ENCODE data around the gene HS6ST1. TPM values are rescaled to one million over a fixed set of nuclear protein-coding genes. Genes with fewer than 3 reads are reported as not detected.
A peak's percentile ranks its signal among the peaks of the same experiment; 100 is the strongest.

Gene HS6ST1
- total RNA-seq, 1 experiment from 2014 or later, result 22.0 TPM

GRCh38 chr2:128321784-128322714, 3.4 kb upstream of the HS6ST1 start:
- in situ Hi-C loops (cut with HindIII; ENCODE audit: low pct_unique_long_range_greater_than_20kb, low sequenced_read_pairs) (no loop called here), intact Hi-C loops (cut with micrococcal nuclease; ENCODE audit: unreplicated experiment) (no loop called here)
- peak; percentile 75 for ATAC-seq
- no TSS peak for BruUV-seq (replicated peaks)
- Histone ChIP-seq H3K27me3 (ENCODE audit: control insufficient read depth, insufficient read depth, low read length) (no peaks in the 10 kb centered on the region), H3K9me3 (ENCODE audit: control insufficient read depth, insufficient read depth, low read depth, low read length) (no peaks in the 10 kb centered on the region), H3K27ac (ENCODE audit: low read length) (peak overlapping the region; percentile 57), H3K4me1 (ENCODE audit: control insufficient read depth, insufficient read depth, low read length) (peaks cover 7% of the 10 kb centered on the region; the same call in 1 of the 2 replicates), H3K4me3 (ENCODE audit: low read depth in 2 of 2, low read length in 2 of 2) (peak overlapping the region; percentile 55 to 57), H3K36me3 (ENCODE audit: control insufficient read depth, insufficient read depth, low read length) (no peaks in the 10 kb centered on the region; the same call in 1 of the 2 replicates)
- no peak for TF ChIP-seq REST (IDR thresholded peaks at IDR 0.05; ENCODE audit: insufficient read depth in 1 of 2, low read depth in 2 of 2, low read length in 1 of 2)
- no peak for TF ChIP-seq TCF7L2 (IDR thresholded peaks at IDR 0.05; ENCODE audit: low read depth, low read length)
- peak; percentile 67 for TF ChIP-seq POLR2AphosphoS5 (IDR thresholded peaks at IDR 0.05; ENCODE audit: low read depth, low read length)
- TF ChIP-seq CTCF (IDR thresholded peaks at IDR 0.05), result peak; percentile 99
- peak; percentile 25 for DNase-seq (ENCODE audit: low read depth, low spot score)
- POLR2A ChIA-PET, result no interaction called here
- CTCF ChIA-PET, result no interaction called here

GRCh38 chr2:128320906-128321771, 2.5 kb upstream of the HS6ST1 start:
- TF ChIP-seq REST (IDR thresholded peaks at IDR 0.05; ENCODE audit: insufficient read depth in 1 of 2, low read depth in 2 of 2, low read length in 1 of 2) (no peak), CTCF (IDR thresholded peaks at IDR 0.05) (no peak), TCF7L2 (IDR thresholded peaks at IDR 0.05; ENCODE audit: low read depth, low read length) (no peak), SIN3A (IDR thresholded peaks at IDR 0.05; ENCODE audit: borderline replicate concordance, insufficient read depth, low read depth, low read length) (no peak), POLR2AphosphoS5 (IDR thresholded peaks at IDR 0.05; ENCODE audit: low read depth, low read length) (no peak)
- peak overlapping the region in 1 of 2 experiments; percentile 55; a peak in 2 of 4 replicates for H3K4me3 ChIP-seq (ENCODE audit: low read depth in 2 of 2, low read length in 2 of 2)
- ChIA-PET POLR2A (no interaction called here), CTCF (no interaction called here)
- 0 out of 2 replicates have a peak overlapping the region, but pooled peaks have one; percentile 48 for H3K27ac ChIP-seq (ENCODE audit: low read length)
- peak; percentile 19; the same call in 1 of the 2 replicates for ATAC-seq
- peaks cover 12% of the 10 kb centered on the region for H3K4me1 ChIP-seq (ENCODE audit: control insufficient read depth, insufficient read depth, low read length)
- DNase-seq (ENCODE audit: low read depth, low spot score), result no peak
- in situ Hi-C loops (cut with HindIII; ENCODE audit: low pct_unique_long_range_greater_than_20kb, low sequenced_read_pairs), result no loop called here
- H3K36me3 ChIP-seq (ENCODE audit: control insufficient read depth, insufficient read depth, low read length), result no peaks in the 10 kb centered on the region; the same call in 1 of the 2 replicates
- BruUV-seq (replicated peaks), result no TSS peak
- no peaks in the 10 kb centered on the region for H3K27me3 ChIP-seq (ENCODE audit: control insufficient read depth, insufficient read depth, low read length)
- H3K9me3 ChIP-seq (ENCODE audit: control insufficient read depth, insufficient read depth, low read depth, low read length), result no peaks in the 10 kb centered on the region
- intact Hi-C loops (cut with micrococcal nuclease; ENCODE audit: unreplicated experiment), result no loop called here

Measured in Panc1 (cell line).